ENCODE results near the gene LBR. TPM values are rescaled to one million over a fixed set of nuclear protein-coding genes. Genes with fewer than 3 reads are reported as not detected.

LBR gene
- total RNA-seq, 1 experiment from 2014 or later: 60.9 TPM

DNA sequence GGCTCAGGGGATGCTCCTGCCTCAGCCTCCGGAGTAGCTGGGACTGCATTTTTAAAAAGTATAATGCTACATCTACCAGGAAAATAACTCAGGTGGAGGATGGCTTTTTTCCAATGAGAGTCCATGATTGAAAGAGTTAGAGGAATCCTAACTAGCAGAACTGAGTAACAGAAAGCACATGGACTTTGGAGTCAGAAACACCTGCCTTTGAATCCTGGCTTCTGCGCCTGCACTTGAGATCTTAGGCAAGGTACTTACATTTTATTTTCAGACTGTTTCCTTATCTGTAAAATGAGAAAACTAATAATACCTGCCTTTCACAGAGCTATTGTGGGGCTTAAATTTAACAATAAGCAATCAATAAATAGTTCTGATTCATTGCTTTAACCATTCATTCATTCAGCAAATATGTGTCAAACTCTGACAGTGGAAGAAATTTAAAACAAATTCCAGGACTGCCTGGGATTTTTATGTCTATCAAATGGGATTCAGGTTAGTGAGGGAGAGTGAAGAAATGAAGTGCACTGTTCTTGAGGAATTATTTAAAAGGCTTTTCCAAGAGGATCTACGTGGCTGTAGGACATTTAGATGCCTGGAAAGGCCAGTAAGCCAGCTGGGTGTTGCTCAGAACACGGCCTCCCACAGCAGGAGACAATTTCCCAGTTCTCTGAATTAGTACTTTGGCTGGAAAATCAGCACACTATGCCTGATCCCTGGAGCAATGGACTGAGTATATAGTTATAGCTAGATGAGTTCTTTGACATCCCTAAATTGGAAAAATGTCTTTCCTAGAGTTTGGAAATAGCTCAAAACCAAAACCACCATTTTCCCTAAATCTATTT is 12.8 kb upstream of the LBR start:
- Histone ChIP-seq H3K79me2 (ENCODE audit: insufficient read depth, low read length) (no peaks in the 10 kb centered on the region), H4K91ac (ENCODE audit: insufficient read length, low read depth, low read length) (no peak overlapping the region), H3K79me1 (ENCODE audit: insufficient read depth, low read depth, low read length, poor library complexity, severe bottlenecking) (no peaks in the 10 kb centered on the region), H2AK5ac (ENCODE audit: insufficient read length, low read length) (no peak overlapping the region), H4K8ac (replicated peaks; ENCODE audit: insufficient read length, low read depth, low read length) (no peak overlapping the region), H2BK20ac (ENCODE audit: low read depth, low read length, poor library complexity, severe bottlenecking) (no peak overlapping the region), H2BK12ac (ENCODE audit: insufficient read length, low read depth, low read length) (no peak overlapping the region), H3K23ac (ENCODE audit: insufficient read length, low read depth, low read length) (no peak overlapping the region), H3K4ac (ENCODE audit: low read depth, low read length) (no peak overlapping the region), H2BK5ac (ENCODE audit: insufficient read length, low read length) (no peak overlapping the region), H4K20me1 (ENCODE audit: control insufficient read depth, insufficient read depth, insufficient read length) (no peaks in the 10 kb centered on the region), H2AFZ (ENCODE audit: low read length) (no peak overlapping the region), H2BK15ac (ENCODE audit: low read depth, low read length) (no peak overlapping the region), H3K23me2 (ENCODE audit: insufficient read length, low read depth, low read length, poor library complexity, severe bottlenecking) (no peaks in the 10 kb centered on the region), H3K4me1 (ENCODE audit: insufficient read depth, low read length) (peaks cover under 1% of the 10 kb centered on the region; the same call in 1 of the 2 replicates), H3K4me2 (ENCODE audit: insufficient read depth, insufficient read length, low read length) (no peak overlapping the region), H3K27ac (ENCODE audit: insufficient read length, low read depth, low read length) (no peak overlapping the region), H3K9ac (ENCODE audit: extremely low read depth, insufficient read length, low read length) (no peak overlapping the region), H3K9me3 (ENCODE audit: control insufficient read depth, low read depth, low read length) (no peaks in the 10 kb centered on the region), H4K5ac (ENCODE audit: insufficient read length, low read depth, low read length) (no peak overlapping the region), H3K56ac (ENCODE audit: insufficient read length, low read depth, low read length) (no peak overlapping the region), H3T11ph (ENCODE audit: low read length) (no peak overlapping the region), H3K14ac (ENCODE audit: insufficient read depth, low read length) (no peak overlapping the region), H3K27me3 (ENCODE audit: insufficient read depth, low read length) (no peaks in the 10 kb centered on the region), H3K18ac (ENCODE audit: insufficient read length, low read depth, low read length) (no peak overlapping the region), H2BK120ac (ENCODE audit: low read depth, low read length, poor library complexity, severe bottlenecking) (no peak overlapping the region)
- Mint-ChIP-seq H3K4me3 (no peak overlapping the region), H3K36me3 (ENCODE audit: insufficient read depth in 1 of 3, low read depth in 3 of 3) (no peaks in the 10 kb centered on the region), H3K27me3 (ENCODE audit: low read depth) (peaks cover 1% of the 10 kb centered on the region; the same call in 1 of the 2 replicates), H3K27ac (no peak overlapping the region), H3K9me3 (no peaks in the 10 kb centered on the region), H3K4me1 (peaks cover 3 to 14% of the 10 kb centered on the region in 2 experiments)
- no peak for DNase-seq
- TF ChIP-seq, protein P1, sequence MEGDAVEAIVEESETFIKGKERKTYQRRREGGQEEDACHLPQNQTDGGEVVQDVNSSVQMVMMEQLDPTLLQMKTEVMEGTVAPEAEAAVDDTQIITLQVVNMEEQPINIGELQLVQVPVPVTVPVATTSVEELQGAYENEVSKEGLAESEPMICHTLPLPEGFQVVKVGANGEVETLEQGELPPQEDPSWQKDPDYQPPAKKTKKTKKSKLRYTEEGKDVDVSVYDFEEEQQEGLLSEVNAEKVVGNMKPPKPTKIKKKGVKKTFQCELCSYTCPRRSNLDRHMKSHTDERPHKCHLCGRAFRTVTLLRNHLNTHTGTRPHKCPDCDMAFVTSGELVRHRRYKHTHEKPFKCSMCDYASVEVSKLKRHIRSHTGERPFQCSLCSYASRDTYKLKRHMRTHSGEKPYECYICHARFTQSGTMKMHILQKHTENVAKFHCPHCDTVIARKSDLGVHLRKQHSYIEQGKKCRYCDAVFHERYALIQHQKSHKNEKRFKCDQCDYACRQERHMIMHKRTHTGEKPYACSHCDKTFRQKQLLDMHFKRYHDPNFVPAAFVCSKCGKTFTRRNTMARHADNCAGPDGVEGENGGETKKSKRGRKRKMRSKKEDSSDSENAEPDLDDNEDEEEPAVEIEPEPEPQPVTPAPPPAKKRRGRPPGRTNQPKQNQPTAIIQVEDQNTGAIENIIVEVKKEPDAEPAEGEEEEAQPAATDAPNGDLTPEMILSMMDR (conservative IDR thresholded peaks at IDR 0.05): no peak
- WGBS (ENCODE audit: extremely low coverage, insufficient read length, low lambda C conversion rate): no CpG with 5 or more reads among the region's 4 CpGs
